SK-N-SH treated with all-trans-retinoic acid at 6 μM for 48 hours (cell line): ENCODE results near the gene SUSD4.

Experiments
- OSR1 ChIP-seq: fragments of 250-450 bp; sonication (Bioruptor Pico); IDR thresholded peaks from 2 replicates; pipeline ENCODE4 v1.8.0; 2022; ENCODE audit warnings: moderate library complexity, mild to moderate bottlenecking, inconsistent platforms
- ZNF565 ChIP-seq: fragments of 450-650 bp; formaldehyde crosslinking; conservative IDR thresholded peaks from 2 replicates; pipeline ENCODE4 v1.5.0; 2020; ENCODE audit warnings: low read depth, mild to moderate bottlenecking, moderate library complexity

- TF ChIP-seq OSR1 (no peak), ZNF565 (CRISPR knock-in tag) (no peak)
These were observed 188.9 kb downstream of the SUSD4 start for GRCh38 chr1:223175032-223175431.
